Breast epithelium (tissue), 3 donors: ENCODE data around the gene EIPR1.

Experiments used
- POLR2A ChIP-seq: fragments of 450-650 bp; IDR thresholded peaks from one replicate; pipeline ENCODE4 v1.6.1; 2016; ENCODE audit warnings: antibody characterized with exemption, mild to moderate bottlenecking, moderate library complexity
- POLR2AphosphoS5 ChIP-seq, 3 donors: sonication (generic); formaldehyde crosslinking; IDR thresholded peaks; one replicate each; pipeline ENCODE4 v1.6.1; 2017; ENCODE audit warnings: antibody characterized with exemption in 3 of 3
- TF ChIP-seq, protein P1 (sequence below), 3 donors: fragments of 450-650 bp; IDR thresholded peaks; one replicate each; pipeline ENCODE4 v1.5.1; 2016 to 2017; ENCODE audit warnings: antibody characterized with exemption in 3 of 3, mild to moderate bottlenecking in 3 of 3, moderate library complexity in 3 of 3

GRCh38 chr2:3326871-3327270 lies 50.7 kb downstream of the EIPR1 start:
- TF ChIP-seq, protein P1, sequence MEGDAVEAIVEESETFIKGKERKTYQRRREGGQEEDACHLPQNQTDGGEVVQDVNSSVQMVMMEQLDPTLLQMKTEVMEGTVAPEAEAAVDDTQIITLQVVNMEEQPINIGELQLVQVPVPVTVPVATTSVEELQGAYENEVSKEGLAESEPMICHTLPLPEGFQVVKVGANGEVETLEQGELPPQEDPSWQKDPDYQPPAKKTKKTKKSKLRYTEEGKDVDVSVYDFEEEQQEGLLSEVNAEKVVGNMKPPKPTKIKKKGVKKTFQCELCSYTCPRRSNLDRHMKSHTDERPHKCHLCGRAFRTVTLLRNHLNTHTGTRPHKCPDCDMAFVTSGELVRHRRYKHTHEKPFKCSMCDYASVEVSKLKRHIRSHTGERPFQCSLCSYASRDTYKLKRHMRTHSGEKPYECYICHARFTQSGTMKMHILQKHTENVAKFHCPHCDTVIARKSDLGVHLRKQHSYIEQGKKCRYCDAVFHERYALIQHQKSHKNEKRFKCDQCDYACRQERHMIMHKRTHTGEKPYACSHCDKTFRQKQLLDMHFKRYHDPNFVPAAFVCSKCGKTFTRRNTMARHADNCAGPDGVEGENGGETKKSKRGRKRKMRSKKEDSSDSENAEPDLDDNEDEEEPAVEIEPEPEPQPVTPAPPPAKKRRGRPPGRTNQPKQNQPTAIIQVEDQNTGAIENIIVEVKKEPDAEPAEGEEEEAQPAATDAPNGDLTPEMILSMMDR (IDR thresholded peaks at IDR 0.05): no peak
- TF ChIP-seq POLR2AphosphoS5 (IDR thresholded peaks at IDR 0.05) (no peak), POLR2A (no peak)
